Stromal cell of bone marrow (primary cell): Measurements from ENCODE around the gene FOXO1.

ENCODE experiments used
- DNase-seq: peaks from one replicate; pipeline ENCODE4 v3.0.0-alpha.2; 2012; ENCODE audit warnings: low read depth

The FOXO1 gene

DNA sequence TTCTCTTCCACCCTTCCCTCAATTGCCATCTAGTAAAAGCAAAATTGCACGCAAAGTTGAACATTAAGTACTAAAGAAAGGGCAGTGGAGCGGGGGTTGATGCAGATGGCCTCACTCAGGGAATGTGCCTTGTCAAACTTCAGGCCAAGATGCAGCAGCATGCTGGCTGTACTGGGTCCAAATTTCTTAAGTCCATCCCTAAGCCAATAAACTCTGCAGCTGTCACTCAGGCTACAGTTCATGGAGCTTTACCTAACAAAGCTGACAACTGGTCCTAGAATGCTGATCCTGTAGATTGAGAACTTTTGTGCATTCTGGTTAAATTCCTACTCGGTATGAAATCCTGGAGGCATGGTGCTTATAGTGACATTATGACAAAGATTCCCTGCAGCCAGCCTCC lies 88.4 kb downstream of the FOXO1 start:
- DNase-seq = no peak

DNA sequence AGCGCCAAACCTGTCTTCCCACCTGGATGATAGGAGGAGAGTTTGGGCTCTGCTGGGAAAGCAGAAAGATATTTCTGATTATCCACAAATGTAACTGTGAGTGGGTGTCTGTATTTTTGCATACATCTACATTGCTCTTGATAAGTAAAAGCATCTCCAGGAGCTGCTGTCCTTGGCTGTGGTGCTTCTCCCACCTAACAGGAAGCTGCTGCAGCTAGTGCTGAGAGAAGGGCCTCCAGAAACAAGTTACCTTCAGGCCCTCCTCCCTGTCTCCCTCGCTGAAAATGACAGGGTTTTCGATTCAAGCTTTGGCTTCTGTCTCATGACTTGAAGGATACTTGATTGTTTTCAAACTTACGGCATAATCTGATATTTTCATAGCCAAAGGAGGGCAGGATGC lies 90.1 kb downstream of the FOXO1 start:
- DNase-seq = no peak

DNA sequence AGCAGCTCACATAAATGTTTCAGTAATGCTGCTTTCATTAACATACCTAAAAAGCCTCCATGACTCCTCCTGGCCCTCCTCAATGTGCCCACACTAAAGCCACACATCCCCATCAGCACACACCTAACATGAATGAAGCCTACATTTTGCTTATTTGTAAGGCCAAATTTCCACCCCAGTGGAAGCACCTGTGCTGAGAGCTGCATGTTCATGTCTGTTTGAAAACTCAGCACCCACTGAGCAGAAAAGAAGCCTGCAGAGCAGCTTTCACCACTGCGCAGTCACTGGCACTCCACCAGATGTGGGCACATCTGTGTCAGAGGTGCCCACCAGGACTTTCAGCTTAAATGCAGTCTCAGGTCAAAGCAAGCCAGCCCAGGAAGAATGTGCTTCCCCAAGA lies 93.5 kb downstream of the FOXO1 start:
- no peak for DNase-seq

DNA sequence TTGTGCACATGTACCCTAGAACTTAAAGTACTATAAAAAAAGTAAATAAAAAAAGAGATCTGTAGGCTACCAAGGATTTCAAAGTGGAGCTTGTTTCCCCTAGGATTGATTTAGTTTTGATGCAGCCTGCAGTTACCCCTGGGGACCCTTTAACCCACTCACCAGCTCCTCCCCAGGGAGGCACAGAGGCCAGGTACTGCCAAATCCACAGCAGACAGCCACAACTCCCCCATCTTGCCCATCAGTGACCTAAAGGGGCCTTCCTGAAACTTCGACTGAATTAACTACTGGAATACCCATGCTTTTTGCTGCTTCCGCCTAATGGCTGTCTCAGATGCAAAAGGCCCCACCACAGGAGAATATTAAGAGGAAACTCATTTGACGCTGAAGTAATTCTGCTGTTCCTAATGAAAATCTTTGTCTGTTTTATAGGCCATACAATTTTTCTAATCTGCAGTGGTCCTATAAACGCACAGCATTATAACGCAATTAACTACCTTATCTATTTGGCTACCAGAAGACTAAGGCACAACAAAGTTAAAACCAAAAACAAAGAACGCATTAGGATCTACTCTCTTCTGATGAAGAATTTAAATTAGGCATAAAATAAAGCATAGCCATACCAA lies 95.0 kb downstream of the FOXO1 start:
- no peak for DNase-seq

DNA sequence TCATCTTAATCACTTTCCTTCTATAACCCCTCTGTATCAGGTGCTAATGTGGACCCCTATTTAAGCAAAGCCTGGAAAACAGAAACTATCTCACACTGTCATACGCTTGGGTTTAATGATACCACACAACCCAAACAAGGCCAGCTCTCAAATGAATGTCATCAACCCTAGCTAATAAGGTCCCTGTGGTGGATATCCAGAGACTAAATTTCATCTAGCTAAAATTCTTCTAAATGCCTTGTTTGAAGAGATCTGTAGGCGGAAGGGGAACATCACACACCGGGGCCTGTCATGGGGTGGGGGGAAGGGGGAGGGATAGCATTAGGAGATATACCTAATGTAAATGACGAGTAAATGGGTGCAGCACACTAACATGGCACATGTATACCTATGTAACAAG lies 95.5 kb downstream of the FOXO1 start:
- DNase-seq = no peak

DNA sequence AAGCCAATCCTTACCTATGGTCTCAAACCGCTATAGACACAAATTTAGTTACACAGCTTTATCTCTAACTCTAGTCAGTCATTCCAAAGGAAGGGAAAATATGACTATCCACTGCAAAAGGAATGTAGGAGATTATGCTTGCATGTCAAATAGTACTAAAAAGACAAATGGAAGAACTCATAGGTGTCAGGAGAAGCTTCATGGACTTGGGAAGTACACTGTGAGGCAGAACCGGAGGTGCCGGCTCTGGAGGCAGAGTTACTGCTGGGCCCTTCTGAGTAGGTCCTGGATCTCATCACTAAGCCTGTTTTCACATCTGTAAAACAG lies 97.5 kb downstream of the FOXO1 start:
- no peak for DNase-seq

DNA sequence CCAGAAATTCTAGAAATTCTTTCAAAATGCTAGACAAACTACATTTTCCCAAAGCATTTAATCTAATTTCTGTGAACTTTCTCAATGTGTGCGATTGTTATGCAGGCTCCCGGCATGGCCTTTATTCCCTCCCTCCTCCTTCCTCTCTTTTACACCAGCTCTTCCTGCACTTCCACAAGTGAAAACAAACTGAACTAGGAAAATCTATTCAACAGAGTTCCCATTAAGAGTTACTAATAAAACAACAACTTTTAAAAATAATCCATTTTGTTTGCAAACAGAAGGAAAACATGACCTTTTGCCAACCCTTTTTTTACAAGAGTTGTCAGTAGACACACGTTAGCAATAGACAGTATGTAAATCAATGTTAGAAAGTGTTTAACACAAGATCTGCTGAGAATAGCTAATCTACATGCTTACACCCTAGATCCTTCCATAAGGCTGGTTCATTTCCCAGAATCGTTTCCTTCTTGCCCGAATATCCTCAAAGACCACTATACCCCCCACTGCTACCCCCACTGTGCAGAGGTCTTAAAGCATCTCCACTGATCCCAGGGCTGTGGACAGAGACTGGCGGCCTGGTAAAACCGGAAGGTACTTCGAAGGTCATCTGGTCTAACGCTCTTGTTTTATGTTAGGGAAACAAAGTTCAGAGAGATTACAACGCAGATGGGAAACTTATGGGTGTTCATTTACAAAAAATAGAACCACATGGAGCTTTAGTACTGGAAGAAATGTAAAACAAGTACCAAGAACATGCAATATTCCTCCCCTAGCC lies 98.0 kb downstream of the FOXO1 start:
- no peak for DNase-seq

DNA sequence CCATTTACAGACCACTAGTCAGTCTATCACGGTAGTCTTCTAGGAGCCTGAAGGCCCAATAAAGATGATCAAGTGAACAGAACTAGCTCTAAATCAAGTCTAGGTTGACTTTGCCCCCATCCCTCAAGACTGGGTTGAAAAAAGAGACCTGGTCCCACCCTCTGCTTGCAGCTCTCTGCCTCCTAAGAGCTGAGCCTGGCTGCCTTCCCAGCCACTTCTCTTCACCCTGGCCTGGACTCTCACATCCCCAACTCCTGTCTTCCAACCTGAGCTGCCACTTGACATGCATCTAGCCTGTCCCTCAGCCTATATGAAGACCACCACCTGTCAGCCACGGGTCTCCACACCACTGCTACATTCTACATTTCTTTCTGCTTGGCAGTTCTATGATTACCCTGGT lies 99.6 kb downstream of the FOXO1 start:
- DNase-seq = no peak

DNA sequence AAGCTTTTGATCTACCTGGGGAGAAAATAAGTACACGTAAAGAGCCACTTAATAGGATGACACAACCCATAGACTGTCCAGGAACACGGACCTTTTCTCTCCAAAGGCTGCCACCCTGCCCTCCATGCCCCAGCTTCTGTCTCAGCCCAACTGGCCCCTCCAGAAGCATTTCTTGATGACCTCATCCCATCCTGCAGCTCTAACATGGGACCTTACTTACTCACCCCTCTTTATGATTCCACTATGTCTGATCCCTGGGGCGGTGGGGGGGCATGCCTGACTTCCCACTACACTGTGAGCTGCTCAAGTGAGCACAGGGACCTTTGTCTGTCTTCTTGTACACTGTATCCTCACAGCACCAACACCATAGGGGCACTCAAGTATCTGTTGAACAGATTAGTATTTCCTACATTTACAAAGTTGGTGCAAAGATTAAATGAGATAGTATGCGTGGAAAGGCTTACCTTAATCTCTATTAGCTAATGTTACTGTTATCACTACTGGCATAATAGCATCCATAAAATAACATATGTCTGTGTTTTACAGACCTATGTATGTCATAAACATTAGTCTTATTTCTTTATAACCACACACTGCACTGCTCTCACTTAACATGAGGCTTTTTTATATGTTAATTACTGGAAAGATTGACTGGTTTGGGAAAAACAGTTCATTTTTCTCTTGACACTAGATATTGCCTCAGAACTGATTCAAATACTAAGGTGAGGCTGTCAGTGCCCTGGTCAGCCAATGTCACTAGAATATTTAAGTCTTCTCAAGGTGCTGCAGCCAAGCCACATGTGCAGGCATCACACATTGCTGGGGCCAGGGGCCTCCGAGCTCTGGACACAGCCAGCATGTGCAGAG lies 100.9 kb downstream of the FOXO1 start:
- no peak for DNase-seq

DNA sequence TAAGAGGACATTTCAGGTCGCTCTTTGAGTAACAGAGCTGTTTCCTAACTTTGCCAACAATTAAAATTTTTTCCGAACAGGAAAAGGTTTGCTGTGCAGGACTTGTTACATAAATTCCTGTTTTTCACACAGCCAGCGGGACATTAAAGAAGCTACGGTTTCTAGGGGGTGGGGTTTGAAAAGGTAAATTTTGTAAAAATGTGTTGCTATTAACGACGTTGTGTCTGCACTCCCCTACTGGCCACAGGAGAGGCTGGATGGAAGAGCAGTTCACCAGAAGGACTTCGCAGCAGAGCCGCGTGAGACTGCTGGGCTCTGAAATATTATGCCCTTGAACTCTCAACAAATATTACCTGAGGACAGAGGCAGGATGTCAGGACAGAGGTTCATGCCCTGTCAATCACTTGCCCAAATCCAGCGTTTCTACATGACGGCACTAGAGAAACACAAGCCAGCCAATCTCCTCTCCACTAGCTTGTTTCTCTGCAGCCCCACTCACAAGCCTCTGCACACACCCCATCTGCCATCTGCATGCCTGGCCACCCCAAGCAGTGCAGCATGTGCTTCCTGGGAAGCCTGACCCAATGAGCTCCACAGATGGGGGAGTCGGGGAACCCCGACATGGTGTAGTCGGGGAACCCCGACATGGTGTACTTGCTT lies 102.0 kb downstream of the FOXO1 start:
- no peak for DNase-seq

DNA sequence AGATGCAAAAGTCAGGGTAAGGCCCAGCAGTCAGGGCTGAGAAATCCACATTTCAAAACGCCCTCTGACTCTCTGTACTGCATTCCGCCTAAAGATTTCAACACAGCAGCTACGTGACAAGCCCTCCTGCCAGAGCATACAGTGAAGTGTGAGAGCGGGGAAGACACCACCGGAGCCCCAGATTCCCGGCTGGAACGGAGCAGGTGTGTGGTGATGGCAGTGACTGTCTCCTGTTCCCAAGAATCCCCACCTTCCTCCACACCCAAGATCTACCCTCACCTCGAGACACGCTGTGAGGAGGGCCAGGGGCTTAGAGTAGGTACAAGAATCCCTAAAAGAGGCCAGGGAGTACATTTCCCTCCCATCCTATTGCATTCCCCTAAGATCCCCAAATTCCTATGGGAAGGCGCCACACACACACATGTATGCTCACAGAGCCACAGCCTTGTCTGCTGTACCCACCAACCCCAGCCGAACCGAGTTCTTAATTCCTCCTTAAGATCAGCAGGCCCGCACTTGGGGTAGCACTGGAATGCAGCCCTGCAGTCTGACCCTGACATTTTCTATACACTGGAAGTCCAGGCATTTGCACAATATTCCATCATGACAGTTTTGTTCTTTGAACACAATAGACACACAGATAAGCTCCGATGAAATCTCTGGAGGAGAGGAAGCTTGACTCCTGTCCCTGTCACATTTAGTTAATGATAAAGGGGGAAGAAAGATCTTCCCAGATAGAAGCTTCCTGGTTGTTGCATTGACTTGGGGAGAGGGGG lies 102.9 kb downstream of the FOXO1 start:
- no peak for DNase-seq

DNA sequence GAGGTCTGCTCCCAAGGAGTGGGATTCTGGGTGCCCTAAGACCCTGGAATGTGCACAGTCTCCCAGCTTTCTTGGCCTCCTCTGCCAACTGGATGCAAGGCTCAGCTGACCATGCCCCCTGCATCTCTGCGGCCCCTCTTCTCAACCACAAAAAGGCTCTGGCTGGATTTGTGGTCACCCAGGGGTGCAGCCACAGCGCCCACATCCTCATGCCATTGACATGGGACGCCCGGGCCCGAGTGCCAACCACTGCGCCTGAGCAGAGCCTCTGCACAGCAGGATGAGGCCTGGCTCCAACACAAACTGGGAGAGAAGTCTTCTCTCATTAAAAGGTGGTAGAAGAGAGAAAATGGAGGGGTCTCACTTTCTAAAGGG lies 103.5 kb downstream of the FOXO1 start:
- DNase-seq = no peak

DNA sequence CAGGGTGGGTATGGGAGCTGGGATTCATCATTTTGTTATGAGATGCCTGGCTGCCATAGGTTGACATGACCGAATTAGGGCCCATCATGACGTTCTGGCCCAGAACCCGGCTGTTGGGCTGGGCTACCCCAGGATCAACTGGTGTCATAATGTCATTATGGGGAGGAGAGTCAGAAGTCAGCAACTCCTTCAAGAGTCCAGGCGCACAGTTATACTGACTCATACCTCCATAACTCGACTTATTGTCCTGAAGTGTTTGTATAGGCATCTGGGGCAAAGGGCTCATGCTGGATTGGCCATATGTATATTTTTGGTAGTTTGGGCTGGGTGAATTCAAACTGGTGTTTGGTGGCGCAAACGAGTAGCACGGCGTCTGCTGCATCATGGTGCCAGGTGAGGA lies 106.5 kb downstream of the FOXO1 start:
- DNase-seq = no peak

DNA sequence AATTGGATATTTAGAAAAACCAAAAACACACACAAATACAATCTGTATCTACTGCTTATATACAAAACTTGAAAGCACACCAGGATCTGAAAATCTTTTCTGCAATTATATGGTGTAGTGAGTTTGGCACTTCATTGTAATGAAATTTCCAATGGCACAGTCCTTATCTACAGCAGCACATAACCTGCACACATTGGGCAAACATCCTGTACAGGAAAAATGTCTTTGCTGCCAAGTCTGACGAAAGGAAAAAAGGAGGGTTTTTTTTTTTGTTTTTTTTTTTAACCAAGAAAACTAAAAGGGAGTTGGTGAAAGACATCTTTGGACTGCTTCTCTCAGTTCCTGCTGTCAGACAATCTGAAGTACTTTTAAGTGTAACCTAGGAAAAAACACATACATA lies 107.8 kb downstream of the FOXO1 start:
- DNase-seq = no peak

DNA sequence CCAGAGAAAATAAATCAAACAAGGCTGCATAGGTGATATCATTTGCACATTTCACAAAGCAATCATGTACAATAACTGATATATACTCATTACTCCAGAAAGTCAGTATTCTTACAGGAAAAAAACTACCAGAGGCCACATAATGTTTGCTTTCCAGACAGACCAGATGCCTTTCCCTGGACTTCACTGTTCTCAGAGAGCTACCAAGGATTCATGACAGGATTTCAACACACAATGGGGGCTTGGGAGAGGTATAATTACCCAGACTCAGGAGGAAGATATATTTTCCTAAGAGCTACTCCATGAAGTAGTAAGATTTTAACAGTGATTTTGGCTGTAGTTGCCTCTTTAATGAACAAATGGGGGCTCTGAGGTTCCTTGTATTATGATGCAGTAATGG lies 110.0 kb downstream of the FOXO1 start:
- no peak for DNase-seq

DNA sequence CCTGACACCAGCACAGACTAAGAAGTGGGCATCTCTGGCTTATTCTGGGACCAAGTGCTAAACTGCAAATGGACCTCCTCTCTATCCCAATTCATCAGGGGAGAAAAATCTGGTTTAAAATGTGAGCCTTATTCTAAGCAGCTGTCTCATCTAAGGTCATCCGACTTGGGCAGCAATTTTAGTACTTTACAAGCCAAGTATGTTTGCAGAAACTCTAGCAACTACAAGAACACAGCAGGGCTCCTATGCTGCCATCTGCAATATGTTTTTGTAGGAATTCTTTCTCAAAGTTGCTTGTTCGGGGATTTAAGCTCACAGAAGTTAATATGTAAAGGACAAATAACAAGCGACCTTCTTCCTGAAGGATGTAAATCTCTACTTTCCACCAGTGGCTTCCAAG lies 113.1 kb downstream of the FOXO1 start:
- no peak for DNase-seq

DNA sequence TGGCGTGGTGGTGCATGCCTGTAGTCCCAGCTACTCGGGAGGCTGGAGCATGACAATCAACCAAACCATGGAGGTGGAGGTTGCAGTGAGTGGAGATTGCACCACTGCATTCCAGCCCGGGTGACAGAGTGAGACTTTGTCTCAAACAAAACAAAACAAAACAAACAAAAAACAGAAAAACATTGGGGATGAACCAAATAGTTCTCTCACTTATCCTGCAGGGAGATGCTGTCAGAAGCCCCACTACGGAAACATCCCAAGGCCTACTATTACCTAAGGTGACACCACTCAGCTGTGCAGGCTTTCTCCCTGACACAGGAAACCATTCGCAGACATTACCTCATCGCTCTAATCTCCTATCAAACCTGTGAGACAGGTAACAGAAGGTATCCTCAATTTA lies 113.5 kb downstream of the FOXO1 start:
- no peak for DNase-seq

DNA sequence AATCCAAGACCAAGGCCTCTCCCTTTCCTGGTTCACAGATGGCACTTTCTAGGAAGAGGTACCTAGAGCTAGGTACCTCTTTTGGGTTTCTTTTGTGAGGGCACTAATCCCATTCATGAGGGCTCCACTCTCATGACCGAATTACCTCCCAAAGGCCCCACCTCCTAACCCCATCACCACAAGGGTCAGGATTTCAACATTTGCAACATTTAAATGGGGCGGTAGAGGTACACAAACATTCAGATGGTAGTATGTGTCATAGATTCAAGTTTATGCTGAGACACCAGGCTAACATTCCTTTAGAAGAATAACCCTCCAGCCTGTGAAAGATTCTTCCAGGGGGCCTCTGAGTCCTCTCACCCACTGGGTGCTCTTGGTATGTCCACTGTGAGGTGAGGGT lies 116.3 kb downstream of the FOXO1 start:
- no peak for DNase-seq

DNA sequence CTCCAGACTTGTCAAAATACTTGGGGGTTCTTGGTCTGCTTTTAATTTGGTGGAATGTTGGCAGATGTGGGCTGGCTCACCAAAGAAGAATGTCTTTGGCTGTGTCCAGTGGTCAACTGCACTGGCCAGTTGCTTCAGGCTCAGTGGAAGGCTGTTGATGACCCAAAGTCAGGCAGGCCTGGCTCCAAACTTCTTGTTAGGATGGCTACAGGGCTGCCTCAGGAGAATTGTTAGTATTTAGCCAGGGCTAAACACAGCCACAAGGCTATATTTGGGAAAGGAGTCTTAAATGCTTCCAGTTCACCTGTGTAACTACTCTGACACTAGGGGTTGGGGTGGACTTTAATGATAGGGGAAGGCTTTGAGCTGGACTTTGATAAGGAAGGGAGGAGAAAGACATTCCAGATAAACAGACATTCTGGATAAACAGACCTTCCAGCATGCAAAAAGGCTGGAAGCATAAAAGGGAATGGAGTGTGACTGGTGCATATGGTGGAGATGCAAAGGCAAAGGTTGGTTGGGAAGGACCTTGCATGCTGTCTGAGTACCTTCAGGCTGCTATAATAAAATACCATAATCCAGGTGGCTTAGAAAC lies 116.8 kb downstream of the FOXO1 start:
- no peak for DNase-seq

DNA sequence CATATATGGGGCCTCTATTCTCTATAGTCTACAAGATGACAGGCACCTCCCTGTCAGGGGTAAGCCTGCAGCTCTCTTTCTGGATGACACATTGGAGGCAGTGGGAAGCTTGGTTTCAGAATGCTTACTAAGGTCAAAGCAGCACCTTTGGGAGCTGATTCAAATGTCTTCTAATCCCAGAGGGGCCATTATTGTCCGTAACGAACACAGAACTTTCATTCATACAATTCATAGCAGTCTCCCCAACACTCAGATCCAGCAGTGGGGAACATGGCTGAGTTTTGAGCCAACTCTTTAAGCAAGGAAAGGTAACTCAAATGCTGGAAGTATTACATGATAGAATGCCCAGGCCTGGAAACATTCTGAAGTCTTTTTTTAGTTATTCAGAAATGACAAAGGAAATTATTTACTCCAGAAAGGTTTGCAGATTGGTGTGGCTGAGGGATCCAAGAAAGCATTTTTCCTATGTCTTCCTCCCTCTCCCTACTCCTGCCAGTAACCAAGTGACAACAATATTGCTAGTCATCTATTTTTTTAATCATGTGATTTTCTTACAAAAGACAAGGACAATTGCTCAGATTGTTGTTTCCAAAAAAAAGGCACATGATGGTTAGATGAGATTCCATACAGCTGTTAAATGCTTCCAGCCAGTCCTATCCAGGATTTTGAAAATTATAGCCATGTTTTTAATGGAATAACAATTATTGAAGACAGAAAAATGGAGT lies 118.7 kb downstream of the FOXO1 start:
- no peak for DNase-seq

DNA sequence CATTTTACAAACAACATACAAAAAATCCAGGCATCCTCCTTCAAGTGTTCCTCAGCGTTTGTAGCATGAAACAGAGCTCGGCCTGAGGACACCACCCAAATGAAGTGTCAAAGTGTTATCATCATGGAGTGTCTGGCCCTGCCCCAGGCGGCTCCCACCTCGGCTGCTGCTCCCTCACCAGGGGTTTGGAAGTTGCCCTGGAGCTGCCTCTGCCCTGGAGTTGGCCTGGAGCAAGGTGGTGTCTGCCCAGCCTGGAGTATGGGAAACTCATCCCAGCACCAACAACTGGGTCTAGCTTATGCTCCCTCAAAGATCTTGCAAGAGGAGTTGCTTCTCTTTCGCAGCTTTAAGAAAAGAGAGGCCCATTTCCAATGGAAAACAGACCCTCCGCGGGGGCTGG lies 120.4 kb downstream of the FOXO1 start:
- no peak for DNase-seq
